ENCODE data around the gene PDGFC. TPM values are rescaled to one million over a fixed set of nuclear protein-coding genes. Genes with fewer than 3 reads are reported as not detected.

Gene PDGFC
- total RNA-seq, 3 donors from 2014 or later, result 0.05 to 0.40 TPM; not detected in 1

DNA sequence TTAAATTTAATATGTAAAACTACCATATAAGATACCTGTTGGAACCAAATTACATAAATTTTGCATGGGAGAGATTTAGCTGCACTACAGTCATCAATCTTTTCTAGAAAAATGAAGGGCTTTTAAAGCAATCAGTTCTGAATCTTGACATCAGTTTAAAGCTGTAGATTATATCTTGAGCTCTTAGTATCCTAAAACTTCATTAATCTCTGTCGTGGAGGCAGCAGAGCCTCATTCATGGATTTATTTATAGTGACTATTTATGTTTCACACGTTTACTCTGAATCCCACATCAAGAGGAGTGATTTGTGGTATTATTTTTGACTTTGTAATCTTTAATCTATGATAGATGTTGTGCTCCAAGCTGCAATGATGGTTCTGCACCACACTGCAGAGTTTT lies 175.9 kb downstream of the PDGFC start:
- no peaks in the 10 kb centered on the region for H3K36me3 Mint-ChIP-seq (ENCODE audit: insufficient read depth)
- DNase-seq (no peak), ATAC-seq (no peak)

DNA sequence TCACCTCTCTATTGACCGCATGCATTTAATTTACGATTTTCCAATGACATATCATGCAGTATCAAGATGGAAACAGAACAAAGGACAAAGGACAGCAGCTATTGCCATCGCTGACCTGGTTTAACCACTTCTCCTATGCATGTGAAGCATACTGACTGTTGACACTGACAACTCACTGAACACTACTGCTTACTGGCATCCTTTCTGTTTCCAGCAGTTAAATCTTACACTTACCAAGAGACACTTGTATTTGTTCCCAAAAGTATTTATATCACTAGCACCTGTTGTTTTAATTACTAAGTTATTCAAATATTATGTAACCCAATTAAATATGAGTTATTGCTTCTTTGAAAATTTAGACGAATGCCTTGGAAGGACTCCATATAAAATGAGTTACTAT lies 176.7 kb downstream of the PDGFC start:
- H3K4me3 Mint-ChIP-seq, result no peak overlapping the region

More for the DNA sequence above, 175.9 kb downstream of the PDGFC start:
- Mint-ChIP-seq H3K4me3 (no peak overlapping the region), H3K9me3 (no peaks in the 10 kb centered on the region), H3K4me1 (ENCODE audit: low read depth) (no peaks in the 10 kb centered on the region), H3K27me3 (ENCODE audit: low read depth) (no peaks in the 10 kb centered on the region)

DNA sequence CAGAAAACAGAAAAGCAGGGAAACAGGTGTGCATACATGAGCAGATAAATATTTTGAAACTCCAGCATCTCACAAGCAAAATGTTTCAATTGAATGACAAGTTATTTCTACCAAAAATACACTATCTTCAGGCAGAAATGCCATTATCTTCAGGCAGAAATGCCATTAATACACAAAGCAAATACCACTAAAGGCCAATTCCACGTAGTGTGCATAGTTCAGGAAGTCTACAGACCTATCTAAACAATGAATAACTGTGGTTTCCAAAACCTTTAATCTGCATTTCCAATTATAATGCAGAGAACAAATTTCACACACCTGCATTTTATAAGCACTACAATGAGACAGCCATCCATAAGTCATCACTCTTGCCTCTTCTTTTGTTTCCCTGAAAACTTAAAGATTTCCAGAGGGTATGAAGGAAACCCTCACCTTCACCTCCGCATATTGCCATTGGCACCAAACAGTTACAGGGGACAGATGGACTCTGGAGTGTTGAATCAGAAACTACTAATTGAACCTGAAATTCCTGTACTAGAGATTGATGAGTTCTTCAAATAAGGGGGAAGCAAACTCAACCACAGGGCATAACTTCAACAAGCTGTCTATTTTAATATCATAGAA lies 179.0 kb downstream of the PDGFC start:
- Mint-ChIP-seq H3K9me3 (no peaks in the 10 kb centered on the region), H3K27me3 (ENCODE audit: low read depth) (no peaks in the 10 kb centered on the region), H3K4me1 (ENCODE audit: low read depth) (no peaks in the 10 kb centered on the region), H3K36me3 (ENCODE audit: insufficient read depth) (no peaks in the 10 kb centered on the region), H3K4me3 (no peak overlapping the region)
- DNase-seq (no peak), ATAC-seq (no peak)

More for the DNA sequence above, 176.7 kb downstream of the PDGFC start:
- ATAC-seq (no peak), DNase-seq (no peak)
- Mint-ChIP-seq H3K9me3 (no peaks in the 10 kb centered on the region), H3K4me1 (ENCODE audit: low read depth) (no peaks in the 10 kb centered on the region), H3K36me3 (ENCODE audit: insufficient read depth) (no peaks in the 10 kb centered on the region), H3K27me3 (ENCODE audit: low read depth) (no peaks in the 10 kb centered on the region)

DNA sequence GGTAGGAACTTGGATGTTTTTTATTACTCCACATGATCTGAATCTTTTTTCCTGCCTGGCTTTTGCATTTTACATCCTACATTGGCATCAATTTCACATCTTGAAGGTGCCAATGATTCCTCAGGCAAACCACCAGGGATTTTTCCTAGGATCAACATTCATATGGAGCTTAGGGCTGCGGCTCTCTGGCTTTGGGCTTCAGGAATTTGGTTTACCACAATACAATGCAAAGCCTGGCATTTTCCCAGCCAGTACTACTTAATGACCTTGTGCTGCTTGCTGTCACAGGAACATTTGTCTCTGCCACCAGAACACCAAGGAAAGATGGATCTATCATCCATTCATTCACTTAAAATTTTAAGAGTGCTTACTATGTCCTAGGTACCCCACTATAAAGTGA lies 180.7 kb downstream of the PDGFC start:
- Mint-ChIP-seq H3K4me3 (no peak overlapping the region), H3K36me3 (ENCODE audit: insufficient read depth) (no peaks in the 10 kb centered on the region), H3K9me3 (no peaks in the 10 kb centered on the region), H3K27me3 (ENCODE audit: low read depth) (no peaks in the 10 kb centered on the region), H3K4me1 (ENCODE audit: low read depth) (no peaks in the 10 kb centered on the region)
- DNase-seq, result no peak
- no peak for ATAC-seq

DNA sequence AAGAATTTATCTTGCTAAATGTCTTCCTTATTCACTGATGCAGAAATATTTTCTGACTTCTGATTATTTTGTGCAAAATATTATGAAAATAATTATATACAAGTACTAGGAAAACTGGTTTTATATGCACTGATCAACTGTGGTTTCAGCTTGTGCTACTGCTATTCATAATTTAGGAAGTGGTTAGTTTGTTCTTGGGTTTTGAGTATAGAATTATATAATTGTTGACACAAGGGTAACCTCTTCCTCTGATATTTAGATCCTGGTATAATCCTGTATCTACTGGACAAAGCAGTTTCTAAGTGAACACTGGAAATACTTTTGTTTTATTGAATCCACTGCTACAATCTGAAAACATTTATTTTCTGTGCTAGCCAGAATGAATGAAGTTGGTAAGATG lies 182.8 kb downstream of the PDGFC start:
- Mint-ChIP-seq H3K36me3 (ENCODE audit: insufficient read depth) (no peaks in the 10 kb centered on the region), H3K9me3 (peaks cover 8% of the 10 kb centered on the region), H3K4me1 (ENCODE audit: low read depth) (no peaks in the 10 kb centered on the region), H3K4me3 (no peak overlapping the region), H3K27me3 (ENCODE audit: low read depth) (no peaks in the 10 kb centered on the region)
- ATAC-seq (no peak), DNase-seq (no peak)

DNA sequence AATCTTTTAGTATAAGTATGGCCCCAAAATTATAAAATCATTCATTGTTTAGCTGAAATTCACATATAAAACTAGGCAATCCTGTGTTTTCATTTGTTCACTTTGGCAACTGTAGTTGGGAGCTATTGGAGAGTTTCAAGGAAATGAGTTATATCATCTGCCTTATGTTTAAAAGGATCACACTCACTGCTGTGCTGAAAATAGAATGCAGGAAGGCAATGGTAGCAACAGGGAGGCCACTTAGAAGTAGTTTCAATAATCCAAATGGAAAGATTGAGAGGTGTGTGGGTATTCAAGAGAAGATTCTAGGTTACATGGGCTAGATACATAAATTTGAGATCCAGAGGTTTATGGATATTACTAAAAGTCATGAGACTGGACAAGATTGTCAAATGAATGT lies 184.9 kb downstream of the PDGFC start:
- DNase-seq (no peak), ATAC-seq (no peak)
- H3K27me3 Mint-ChIP-seq (ENCODE audit: low read depth), result no peaks in the 10 kb centered on the region
- H3K4me3 Mint-ChIP-seq, result no peak overlapping the region
- peaks cover 13% of the 10 kb centered on the region for H3K9me3 Mint-ChIP-seq
- H3K4me1 Mint-ChIP-seq (ENCODE audit: low read depth), result no peaks in the 10 kb centered on the region
- no peaks in the 10 kb centered on the region for H3K36me3 Mint-ChIP-seq (ENCODE audit: insufficient read depth)

DNA sequence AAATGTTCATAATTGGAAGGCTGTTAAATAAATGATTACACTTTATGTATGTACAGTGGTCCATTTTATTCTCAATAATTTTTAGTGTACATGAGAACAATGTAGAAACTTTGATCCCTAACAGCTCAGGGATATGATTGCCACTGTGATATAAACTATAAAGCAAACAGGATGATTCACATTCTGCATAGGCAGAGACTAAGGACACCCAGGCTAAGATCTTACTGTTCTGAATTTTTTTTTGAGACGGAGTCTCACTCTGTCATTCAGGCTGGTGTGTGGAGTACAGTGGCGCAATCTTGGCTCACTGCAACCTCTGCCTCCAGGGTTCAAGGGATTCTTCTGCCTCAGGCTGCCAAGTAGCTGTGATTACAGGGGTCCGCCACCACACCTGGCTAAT lies 186.6 kb downstream of the PDGFC start:
- no peak overlapping the region for H3K4me3 Mint-ChIP-seq
- no peaks in the 10 kb centered on the region for H3K27me3 Mint-ChIP-seq (ENCODE audit: low read depth)
- H3K36me3 Mint-ChIP-seq (ENCODE audit: insufficient read depth), result no peaks in the 10 kb centered on the region
- ATAC-seq, result no peak
- no peaks in the 10 kb centered on the region for H3K4me1 Mint-ChIP-seq (ENCODE audit: low read depth)
- H3K9me3 Mint-ChIP-seq, result peaks cover 13% of the 10 kb centered on the region
- no peak for DNase-seq

DNA sequence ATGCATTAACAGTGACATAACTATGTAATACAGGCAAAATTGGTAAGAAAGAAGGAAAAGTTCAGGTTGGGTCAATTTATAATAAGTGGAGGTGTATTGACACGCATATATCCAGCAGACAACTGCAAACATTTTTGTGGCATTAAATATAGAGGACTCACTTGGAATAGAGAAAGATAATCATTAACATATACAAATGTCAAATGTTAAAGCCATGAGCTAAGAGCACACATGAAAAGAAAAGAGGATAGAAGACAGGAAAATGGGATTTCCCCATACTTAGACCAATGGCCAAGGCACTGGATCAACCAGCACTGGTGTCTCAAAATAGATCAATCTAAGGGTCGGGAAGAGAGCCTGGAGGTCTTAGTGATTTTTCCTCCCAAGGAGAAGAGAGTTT lies 187.6 kb downstream of the PDGFC start:
- Mint-ChIP-seq H3K9me3 (peaks cover 13% of the 10 kb centered on the region), H3K4me1 (ENCODE audit: low read depth) (no peaks in the 10 kb centered on the region), H3K36me3 (ENCODE audit: insufficient read depth) (no peaks in the 10 kb centered on the region), H3K27me3 (ENCODE audit: low read depth) (no peaks in the 10 kb centered on the region), H3K4me3 (no peak overlapping the region)
- DNase-seq (no peak), ATAC-seq (no peak)

DNA sequence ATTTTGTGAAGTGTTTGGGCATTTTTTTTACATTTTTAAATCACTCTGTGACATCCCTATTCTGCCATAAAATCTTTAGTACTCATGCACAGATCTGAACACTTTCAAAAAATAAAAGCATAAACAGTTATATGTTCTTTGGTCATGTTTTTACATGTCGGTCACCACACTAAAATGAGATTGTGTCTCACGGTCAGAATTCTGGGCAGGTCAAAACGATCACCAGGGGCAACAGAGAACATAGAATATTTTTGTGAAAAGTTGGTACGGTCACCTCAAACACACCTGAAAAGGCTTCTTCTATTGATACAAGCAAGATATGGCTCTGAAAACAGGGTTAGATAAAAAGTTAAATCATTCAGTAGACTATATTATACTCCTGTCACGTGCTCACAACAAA lies 189.1 kb downstream of the PDGFC start:
- DNase-seq (no peak), ATAC-seq (no peak)
- H3K4me1 Mint-ChIP-seq (ENCODE audit: low read depth), result no peaks in the 10 kb centered on the region
- no peaks in the 10 kb centered on the region for H3K27me3 Mint-ChIP-seq (ENCODE audit: low read depth)
- H3K9me3 Mint-ChIP-seq, result peaks cover 13% of the 10 kb centered on the region
- no peak overlapping the region for H3K4me3 Mint-ChIP-seq
- H3K36me3 Mint-ChIP-seq (ENCODE audit: insufficient read depth), result no peaks in the 10 kb centered on the region

DNA sequence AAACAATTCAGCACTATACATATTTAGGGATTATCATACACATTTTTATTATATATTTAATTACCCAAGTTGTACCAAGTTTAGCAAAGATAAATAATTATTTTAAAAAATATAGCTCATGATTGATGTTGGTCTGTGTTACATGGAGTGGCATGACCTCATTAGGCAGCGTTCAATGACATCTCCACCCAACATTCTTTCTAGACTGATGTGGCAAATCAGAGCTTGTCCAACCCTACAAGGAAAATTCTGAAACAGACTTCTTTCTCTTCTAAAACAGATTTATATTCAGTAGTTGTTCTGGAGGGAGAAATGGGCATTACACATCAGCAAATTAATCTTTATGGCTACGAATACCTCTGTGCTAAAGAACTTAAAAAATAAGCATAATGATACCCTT lies 189.7 kb downstream of the PDGFC start:
- DNase-seq (no peak), ATAC-seq (no peak)
- no peaks in the 10 kb centered on the region for H3K27me3 Mint-ChIP-seq (ENCODE audit: low read depth)
- H3K9me3 Mint-ChIP-seq, result peaks cover 13% of the 10 kb centered on the region
- H3K4me3 Mint-ChIP-seq, result no peak overlapping the region
- H3K36me3 Mint-ChIP-seq (ENCODE audit: insufficient read depth), result no peaks in the 10 kb centered on the region
- no peaks in the 10 kb centered on the region for H3K4me1 Mint-ChIP-seq (ENCODE audit: low read depth)

DNA sequence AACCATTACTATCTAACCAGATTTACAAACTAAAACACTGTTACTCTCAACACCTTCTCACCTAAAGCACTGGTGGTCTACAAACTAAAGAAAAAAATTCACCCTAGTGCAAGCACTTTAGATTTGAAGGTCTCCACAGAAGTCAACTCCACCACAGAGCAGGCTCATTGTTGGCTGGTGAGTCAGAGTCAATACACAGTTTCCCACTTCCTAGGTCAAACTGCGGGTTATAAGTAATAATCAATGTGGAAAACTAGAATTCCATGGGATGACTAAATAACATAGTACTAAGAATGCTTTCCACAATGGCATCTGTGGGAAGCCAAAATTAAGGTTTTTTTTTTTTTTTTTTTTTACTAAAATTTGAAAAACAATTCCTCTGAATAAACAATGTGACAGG lies 191.8 kb downstream of the PDGFC start:
- H3K36me3 Mint-ChIP-seq (ENCODE audit: insufficient read depth), result no peaks in the 10 kb centered on the region
- no peaks in the 10 kb centered on the region for H3K27me3 Mint-ChIP-seq (ENCODE audit: low read depth)
- DNase-seq, result no peak
- no peak overlapping the region for H3K4me3 Mint-ChIP-seq
- no peak for ATAC-seq
- peaks cover 13% of the 10 kb centered on the region for H3K9me3 Mint-ChIP-seq
- H3K4me1 Mint-ChIP-seq (ENCODE audit: low read depth), result no peaks in the 10 kb centered on the region

DNA sequence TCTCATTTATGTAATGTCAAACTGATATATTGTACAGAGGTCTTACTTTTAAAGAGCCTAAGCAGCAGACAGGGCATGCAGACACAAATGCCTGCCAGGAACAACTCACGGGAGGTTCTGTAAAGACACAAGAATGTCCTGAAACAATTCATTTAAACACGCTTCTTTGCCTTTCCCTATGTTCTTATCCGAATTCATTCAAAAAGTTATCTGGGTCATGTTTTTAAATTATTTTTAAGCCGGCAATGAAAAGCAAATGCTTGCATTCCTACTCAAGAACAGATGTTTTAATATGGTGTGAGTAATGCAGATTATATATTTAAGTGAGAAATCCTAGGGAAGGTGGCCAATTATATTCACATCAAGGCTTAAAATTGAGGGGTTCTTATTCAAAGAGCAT lies 192.6 kb downstream of the PDGFC start:
- Mint-ChIP-seq H3K4me3 (no peak overlapping the region), H3K4me1 (ENCODE audit: low read depth) (no peaks in the 10 kb centered on the region), H3K9me3 (peaks cover 8% of the 10 kb centered on the region), H3K27me3 (ENCODE audit: low read depth) (no peaks in the 10 kb centered on the region), H3K36me3 (ENCODE audit: insufficient read depth) (no peaks in the 10 kb centered on the region)
- DNase-seq (no peak), ATAC-seq (no peak)

DNA sequence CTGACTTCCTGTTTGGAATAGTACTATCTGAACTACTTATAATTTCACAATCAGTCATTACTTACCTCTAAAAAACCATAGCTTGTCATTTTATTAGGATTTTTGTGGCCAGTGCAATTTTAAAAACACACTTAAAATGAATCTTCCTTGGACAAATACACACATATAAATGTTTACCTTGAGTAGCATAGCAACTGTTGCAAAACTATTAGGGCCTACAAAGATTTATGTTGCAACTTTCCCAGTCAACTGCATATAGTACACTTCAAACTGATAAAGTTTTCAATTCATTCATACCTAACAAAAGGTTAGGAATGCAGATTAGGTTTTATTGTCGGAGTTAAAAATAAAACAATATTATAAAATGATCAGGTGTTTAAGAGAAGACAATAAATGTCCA lies 193.0 kb downstream of the PDGFC start:
- Mint-ChIP-seq H3K4me1 (ENCODE audit: low read depth) (no peaks in the 10 kb centered on the region), H3K9me3 (peaks cover 4% of the 10 kb centered on the region), H3K27me3 (ENCODE audit: low read depth) (no peaks in the 10 kb centered on the region), H3K36me3 (ENCODE audit: insufficient read depth) (no peaks in the 10 kb centered on the region), H3K4me3 (no peak overlapping the region)
- DNase-seq (no peak), ATAC-seq (no peak)

DNA sequence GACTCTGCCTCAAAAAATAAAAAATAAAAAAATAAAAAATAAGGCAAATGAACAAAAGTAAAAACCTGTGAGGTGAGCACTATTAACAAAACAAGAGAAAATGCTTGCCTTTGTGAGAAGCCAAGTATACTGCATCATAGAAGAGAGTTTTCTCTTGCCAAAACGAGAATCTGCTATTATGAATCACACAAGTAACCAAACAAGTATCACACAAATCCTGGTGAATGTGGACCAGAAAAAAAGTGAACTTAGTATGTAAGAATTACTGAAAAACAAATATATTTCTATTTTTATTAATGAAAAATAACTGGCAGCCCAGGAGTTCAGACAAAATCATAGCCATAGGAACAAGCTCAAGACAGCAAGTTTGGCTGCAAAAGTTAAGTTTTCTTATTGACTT lies 193.5 kb downstream of the PDGFC start:
- DNase-seq, result no peak
- Mint-ChIP-seq H3K4me1 (ENCODE audit: low read depth) (no peaks in the 10 kb centered on the region), H3K9me3 (peaks cover 3% of the 10 kb centered on the region), H3K36me3 (ENCODE audit: insufficient read depth) (no peaks in the 10 kb centered on the region), H3K4me3 (no peak overlapping the region), H3K27me3 (ENCODE audit: low read depth) (no peaks in the 10 kb centered on the region)
- no peak for ATAC-seq

DNA sequence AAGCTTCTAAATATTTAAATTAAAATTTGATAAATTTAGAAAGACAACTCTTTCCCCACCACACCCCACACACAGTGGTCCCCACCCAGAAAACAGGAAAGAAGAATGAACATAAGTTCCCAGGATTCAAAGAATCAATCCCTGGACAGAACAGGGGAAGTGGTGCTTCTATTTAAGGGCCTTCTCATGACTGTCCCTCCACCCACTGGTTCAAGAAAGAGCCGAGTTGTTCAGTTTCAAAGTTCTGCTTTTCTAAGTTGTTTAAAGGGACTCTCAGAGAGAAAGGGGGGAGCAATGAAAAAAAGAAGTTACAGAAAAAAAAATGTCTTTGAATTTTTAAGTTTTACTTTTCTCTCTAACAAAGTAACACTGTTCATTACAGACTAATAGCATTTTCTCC lies 195.8 kb downstream of the PDGFC start:
- no peaks in the 10 kb centered on the region for H3K36me3 Mint-ChIP-seq (ENCODE audit: insufficient read depth)

DNA sequence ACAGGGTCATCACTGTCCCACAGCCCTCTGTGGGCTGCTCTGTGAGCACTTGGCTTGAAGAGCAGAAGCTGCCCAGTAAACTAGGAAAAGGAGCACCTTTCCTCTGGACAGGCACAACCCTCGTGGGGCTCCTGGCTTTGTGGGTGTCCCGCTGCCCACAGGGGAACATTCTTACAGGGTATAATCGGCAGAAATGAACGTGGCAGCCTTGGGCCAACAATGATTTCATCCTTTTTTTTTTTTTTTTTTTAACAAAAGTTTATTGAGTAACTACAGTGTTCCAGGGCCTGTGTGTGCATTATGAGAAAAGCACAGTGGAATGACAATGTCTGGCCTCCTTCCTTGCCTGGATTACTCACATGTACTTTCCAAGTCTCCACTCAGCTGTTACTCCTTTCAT lies 197.2 kb downstream of the PDGFC start:
- H3K4me3 Mint-ChIP-seq, result no peak overlapping the region
- DNase-seq, result no peak
- H3K4me1 Mint-ChIP-seq (ENCODE audit: low read depth), result no peaks in the 10 kb centered on the region
- no peaks in the 10 kb centered on the region for H3K36me3 Mint-ChIP-seq (ENCODE audit: insufficient read depth)
- no peaks in the 10 kb centered on the region for H3K27me3 Mint-ChIP-seq (ENCODE audit: low read depth)
- ATAC-seq, result no peak
- no peaks in the 10 kb centered on the region for H3K9me3 Mint-ChIP-seq

More for the DNA sequence above, 195.8 kb downstream of the PDGFC start:
- DNase-seq (no peak), ATAC-seq (no peak)
- Mint-ChIP-seq H3K27me3 (ENCODE audit: low read depth) (no peaks in the 10 kb centered on the region), H3K4me1 (ENCODE audit: low read depth) (no peaks in the 10 kb centered on the region), H3K9me3 (no peaks in the 10 kb centered on the region), H3K4me3 (no peak overlapping the region)
